ENCODE measurements around the gene SGMS1. TPM values are rescaled to one million over a fixed set of nuclear protein-coding genes. Genes with fewer than 3 reads are reported as not detected.
"Not testable (repeated sequence)": the region's sequence is repeated elsewhere in the genome, so short reads cannot be mapped to it uniquely, and the experiment has no call there.

SGMS1 gene
- total RNA-seq, 1 donor from 2014 or later: 18.6 TPM

DNA sequence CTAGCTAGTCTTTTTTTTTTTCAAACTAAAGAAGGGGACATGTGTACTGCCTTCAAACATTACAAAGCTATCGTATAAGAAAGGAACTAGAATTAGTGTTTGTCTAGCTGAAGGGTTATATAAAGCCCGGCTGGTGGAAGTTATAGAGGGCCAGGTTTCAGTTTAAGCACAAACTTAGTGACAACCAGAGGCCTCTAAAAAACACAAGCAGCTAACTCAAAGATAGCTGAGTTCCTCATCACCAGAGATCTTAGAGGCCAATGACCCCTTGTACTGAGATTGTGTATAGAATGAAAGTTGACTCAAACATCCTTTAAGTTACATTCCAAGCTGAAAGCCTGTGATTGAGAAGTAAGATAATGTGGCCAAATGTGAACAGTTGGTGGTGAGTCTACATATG, 28.1 kb upstream of the SGMS1 start:
- H3K4me3 Mint-ChIP-seq: no peak overlapping the region
- H3K36me3 Mint-ChIP-seq (ENCODE audit: low read depth): no peaks in the 10 kb centered on the region
- no peak overlapping the region for H3K27ac Mint-ChIP-seq
- DNase-seq (ENCODE audit: low spot score): no peak
- peaks cover 22% of the 10 kb centered on the region for H3K4me1 Mint-ChIP-seq (ENCODE audit: low read depth)
- H3K9me3 Mint-ChIP-seq: no peaks in the 10 kb centered on the region
- peaks cover 13% of the 10 kb centered on the region for H3K27me3 Mint-ChIP-seq (ENCODE audit: insufficient read depth)
- intact Hi-C loops (cut with micrococcal nuclease): loop anchor here (2.0 kb wide), 2 partner anchors 27 to 89 kb away; no protein-coding TSS in a partner anchor

DNA sequence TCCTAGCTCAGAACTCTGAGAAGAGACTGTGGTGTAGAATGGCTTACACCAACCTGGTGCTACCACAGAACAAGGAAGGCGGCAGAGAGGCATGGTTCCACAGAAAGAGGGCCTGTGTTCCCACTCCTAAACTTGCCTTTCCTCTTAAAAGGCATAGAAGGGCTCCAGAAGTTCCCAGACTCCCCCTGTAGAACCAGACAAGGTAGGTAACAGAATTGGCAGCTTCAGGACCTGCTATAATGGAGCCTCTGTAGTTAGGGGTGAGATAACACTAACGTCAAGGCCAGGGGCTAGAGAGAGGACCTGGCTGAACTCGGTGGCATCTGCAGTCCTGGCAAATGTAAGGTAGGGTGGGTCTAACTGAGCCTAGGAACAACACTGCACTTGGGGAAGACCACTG, 26.7 kb upstream of the SGMS1 start:
- intact Hi-C loops (cut with micrococcal nuclease): no loop called here
- Mint-ChIP-seq H3K27ac (no peak overlapping the region), H3K27me3 (ENCODE audit: insufficient read depth) (peaks cover 12% of the 10 kb centered on the region), H3K9me3 (no peaks in the 10 kb centered on the region), H3K36me3 (ENCODE audit: low read depth) (no peaks in the 10 kb centered on the region), H3K4me1 (ENCODE audit: low read depth) (peaks cover 22% of the 10 kb centered on the region), H3K4me3 (no peak overlapping the region)
- no peak for DNase-seq (ENCODE audit: low spot score)

DNA sequence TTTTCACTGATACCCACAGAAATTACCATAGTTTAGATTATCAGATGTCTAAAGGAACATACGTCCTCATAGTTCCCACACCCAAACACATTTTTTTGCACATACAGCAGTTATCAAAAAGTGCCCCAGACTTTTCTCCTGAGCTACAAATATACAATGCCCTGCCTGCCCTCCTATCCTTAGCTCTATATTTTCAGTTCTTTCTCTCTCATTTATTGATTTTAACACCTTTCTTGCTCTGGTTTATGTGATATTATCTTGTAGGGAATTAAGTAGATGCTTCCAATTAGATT, 25.1 kb upstream of the SGMS1 start:
- peaks cover 12% of the 10 kb centered on the region for H3K4me1 Mint-ChIP-seq (ENCODE audit: low read depth)
- H3K27ac Mint-ChIP-seq: no peak overlapping the region
- H3K9me3 Mint-ChIP-seq: no peaks in the 10 kb centered on the region
- H3K4me3 Mint-ChIP-seq: no peak overlapping the region
- intact Hi-C loops (cut with micrococcal nuclease): no loop called here
- H3K36me3 Mint-ChIP-seq (ENCODE audit: low read depth): no peaks in the 10 kb centered on the region
- peaks cover 7% of the 10 kb centered on the region for H3K27me3 Mint-ChIP-seq (ENCODE audit: insufficient read depth)
- no peak for DNase-seq (ENCODE audit: low spot score)

DNA sequence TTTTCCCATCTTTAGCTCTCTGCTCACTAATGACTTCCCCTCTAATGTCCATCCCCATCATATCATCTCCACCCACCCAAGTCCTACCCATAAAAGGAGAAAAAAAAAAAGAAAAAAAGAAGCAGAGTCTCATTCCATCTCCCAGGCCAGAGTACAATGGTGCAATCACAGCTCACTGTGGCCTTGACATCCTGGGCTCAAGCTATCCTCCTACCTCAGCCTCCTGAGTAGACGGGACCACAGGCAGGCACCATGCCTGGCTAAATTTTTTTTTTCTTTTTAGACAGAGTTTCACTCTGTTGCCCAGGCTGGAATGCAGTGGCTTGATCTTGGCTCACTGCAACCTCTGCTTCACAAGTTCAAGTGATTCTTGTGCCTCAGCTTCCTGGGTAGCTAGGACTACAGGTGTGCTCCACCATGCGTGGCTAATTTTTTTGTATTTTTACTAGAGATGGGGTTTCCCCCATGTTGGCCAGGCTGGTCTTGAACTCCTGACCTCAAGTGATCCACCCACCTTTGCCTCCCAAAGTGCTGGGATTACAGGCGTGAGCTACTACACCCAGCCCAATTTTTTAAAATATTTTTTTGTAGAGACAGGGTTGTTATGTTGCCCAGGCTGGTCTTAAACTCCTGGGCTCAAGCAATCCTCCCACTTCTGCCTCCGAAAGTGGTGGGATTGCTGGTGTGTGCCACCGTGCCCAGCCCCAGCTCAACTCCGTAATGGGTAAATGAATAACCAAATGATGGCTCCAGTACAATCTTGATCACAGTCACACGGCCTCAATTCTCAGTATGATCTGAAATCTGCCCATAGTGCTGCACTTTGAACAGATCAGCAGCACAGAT, 24.6 kb upstream of the SGMS1 start:
- Mint-ChIP-seq H3K27ac (no peak overlapping the region), H3K36me3 (ENCODE audit: low read depth) (no peaks in the 10 kb centered on the region), H3K4me1 (ENCODE audit: low read depth) (peaks cover 7% of the 10 kb centered on the region), H3K27me3 (ENCODE audit: insufficient read depth) (peaks cover 7% of the 10 kb centered on the region), H3K4me3 (no peak overlapping the region), H3K9me3 (no peaks in the 10 kb centered on the region)
- intact Hi-C loops (cut with micrococcal nuclease): no loop called here
- no peak for DNase-seq (ENCODE audit: low spot score)

DNA sequence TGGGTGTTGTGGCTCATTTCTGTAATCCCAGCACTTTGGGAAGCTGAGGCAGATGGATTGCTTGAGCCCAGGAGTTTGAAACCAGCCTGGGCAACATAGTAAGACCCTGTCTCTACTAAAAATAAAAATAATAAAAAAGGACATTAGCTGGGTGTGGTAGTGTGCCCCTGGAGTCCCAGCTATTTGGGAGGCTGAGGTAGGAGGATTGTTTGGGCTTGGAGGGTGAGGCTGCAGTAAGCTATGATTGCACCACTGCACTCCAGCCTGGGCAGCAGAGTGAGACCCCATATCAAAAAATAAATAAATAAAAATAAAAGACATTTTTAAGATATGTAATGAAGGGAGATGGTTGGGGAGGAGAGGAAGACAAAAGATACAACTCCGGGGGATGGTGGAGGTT, 23.6 kb upstream of the SGMS1 start:
- H3K27ac Mint-ChIP-seq; H3K4me3 Mint-ChIP-seq; H3K4me1 Mint-ChIP-seq (ENCODE audit: low read depth); intact Hi-C loops (cut with micrococcal nuclease); DNase-seq (ENCODE audit: low spot score); H3K36me3 Mint-ChIP-seq (ENCODE audit: low read depth); H3K9me3 Mint-ChIP-seq: not testable (repeated sequence)
- peaks cover 12% of the 10 kb centered on the region for H3K27me3 Mint-ChIP-seq (ENCODE audit: insufficient read depth)

DNA sequence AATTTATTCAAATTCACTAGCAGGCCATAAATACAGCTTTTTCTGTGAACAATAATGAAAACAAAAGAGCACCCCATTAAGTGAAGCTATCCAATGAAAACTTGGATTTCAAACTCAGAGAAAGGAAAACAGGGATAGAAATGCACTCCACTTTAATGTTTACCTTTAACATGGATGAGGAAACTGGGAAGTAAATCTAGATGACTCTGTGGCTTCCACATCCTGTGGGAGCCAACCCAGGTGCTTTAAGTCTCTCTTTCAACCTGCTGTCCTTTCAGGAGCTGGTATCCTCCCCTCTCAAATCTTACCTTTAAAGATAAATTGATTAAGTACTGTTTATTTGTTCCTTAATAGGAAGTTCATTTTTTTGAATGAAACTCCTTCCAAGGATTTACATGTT, 21.5 kb upstream of the SGMS1 start:
- H3K4me1 Mint-ChIP-seq (ENCODE audit: low read depth): no peaks in the 10 kb centered on the region
- no peaks in the 10 kb centered on the region for H3K9me3 Mint-ChIP-seq
- H3K36me3 Mint-ChIP-seq (ENCODE audit: low read depth): no peaks in the 10 kb centered on the region
- H3K27ac Mint-ChIP-seq: no peak overlapping the region
- no peak for DNase-seq (ENCODE audit: low spot score)
- H3K4me3 Mint-ChIP-seq: no peak overlapping the region
- intact Hi-C loops (cut with micrococcal nuclease): no loop called here
- peaks cover 17% of the 10 kb centered on the region for H3K27me3 Mint-ChIP-seq (ENCODE audit: insufficient read depth)

DNA sequence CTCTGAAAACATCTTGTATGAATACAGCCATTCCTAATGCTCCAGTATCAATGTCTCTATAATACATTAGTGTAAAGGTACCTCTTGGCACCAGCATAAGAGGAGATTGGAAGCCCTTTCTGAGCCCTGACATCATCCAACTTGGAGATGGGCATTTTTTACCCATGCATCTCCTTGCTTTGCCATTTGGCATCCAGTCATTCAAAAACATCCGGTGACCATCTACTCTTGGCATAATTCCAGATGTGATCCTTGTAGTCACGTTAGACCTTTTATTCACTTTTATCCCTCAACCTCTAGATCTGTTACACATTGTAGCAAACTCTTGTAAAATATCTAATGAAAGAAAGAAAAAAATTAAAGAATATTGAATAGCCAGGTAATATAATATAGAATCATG, 17.9 kb upstream of the SGMS1 start:
- intact Hi-C loops (cut with micrococcal nuclease): no loop called here
- Mint-ChIP-seq H3K36me3 (ENCODE audit: low read depth) (no peaks in the 10 kb centered on the region), H3K4me1 (ENCODE audit: low read depth) (peaks cover 8% of the 10 kb centered on the region), H3K9me3 (no peaks in the 10 kb centered on the region), H3K4me3 (no peak overlapping the region), H3K27me3 (ENCODE audit: insufficient read depth) (peaks cover 27% of the 10 kb centered on the region), H3K27ac (no peak overlapping the region)
- no peak for DNase-seq (ENCODE audit: low spot score)

DNA sequence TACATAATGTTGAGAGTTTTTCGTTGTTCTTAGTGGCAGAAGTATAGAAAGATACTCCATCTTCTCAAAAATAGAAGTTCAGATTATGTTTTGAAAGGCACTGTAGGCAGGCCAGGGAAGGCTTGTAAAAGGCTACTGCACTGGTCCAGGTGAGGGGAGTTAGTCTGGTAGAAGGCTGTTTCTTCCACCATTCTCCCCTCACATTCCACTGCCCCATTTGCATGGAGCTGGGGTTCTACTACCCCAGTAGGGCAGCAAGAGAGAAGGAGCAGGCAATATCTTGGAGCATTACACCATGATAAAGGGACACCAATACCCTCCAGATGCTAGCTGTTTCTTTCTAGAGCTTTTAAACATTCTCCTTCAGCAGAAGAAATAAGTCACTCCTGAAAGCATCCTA, 16.5 kb upstream of the SGMS1 start:
- no peaks in the 10 kb centered on the region for H3K9me3 Mint-ChIP-seq
- H3K36me3 Mint-ChIP-seq (ENCODE audit: low read depth): peaks cover 1% of the 10 kb centered on the region
- peaks cover 22% of the 10 kb centered on the region for H3K4me1 Mint-ChIP-seq (ENCODE audit: low read depth)
- peaks cover 29% of the 10 kb centered on the region for H3K27me3 Mint-ChIP-seq (ENCODE audit: insufficient read depth)
- intact Hi-C loops (cut with micrococcal nuclease): no loop called here
- DNase-seq (ENCODE audit: low spot score): no peak
- no peak overlapping the region for H3K4me3 Mint-ChIP-seq
- H3K27ac Mint-ChIP-seq: no peak overlapping the region

DNA sequence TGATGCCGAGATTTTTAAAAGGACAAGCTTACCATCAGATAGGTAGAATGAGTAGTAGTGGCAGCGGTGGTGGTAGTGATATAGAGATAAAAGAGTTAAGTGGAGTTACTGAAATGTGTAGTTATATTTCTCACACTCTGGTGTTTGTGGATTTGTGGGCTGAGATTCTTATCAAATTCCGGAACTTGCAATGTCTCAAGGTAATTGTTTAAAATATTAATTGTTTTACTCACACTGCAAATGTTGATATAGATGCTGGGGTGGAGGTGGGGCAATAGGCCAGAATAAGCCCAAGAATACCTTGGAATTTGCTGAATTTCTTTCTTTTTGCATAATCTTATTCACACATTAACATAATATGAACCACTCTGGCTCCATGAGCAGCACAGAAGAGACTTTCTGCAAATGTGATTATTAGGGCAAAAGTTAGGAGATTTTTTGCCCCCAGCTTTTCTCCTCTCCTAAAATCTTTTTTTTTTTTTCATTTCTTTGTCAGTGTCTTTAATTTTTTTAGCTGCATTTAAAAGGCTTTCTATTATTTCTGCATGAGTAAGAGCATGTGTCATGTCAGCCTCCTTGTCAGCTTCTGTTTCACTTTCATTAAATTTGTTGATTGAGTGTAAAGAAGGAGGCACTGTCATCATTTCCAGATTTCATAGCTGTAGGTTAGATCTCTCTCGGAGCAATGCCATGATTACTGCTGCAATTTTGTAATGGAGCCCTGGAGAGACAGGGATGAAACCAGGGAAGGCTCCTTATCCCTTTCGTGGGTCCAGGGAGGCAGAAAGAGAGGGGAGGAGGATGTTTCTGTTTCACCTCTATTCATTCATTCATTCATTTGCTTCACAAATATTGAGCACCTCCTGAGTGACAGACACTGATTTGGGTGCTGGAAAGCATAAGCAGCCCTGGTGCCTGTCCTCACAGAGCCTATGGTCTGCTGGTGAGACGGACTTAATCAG, 13.1 kb upstream of the SGMS1 start:
- Mint-ChIP-seq H3K27ac (peak overlapping the region; percentile 1), H3K4me1 (ENCODE audit: low read depth) (peaks cover 43% of the 10 kb centered on the region), H3K36me3 (ENCODE audit: low read depth) (peaks cover 2% of the 10 kb centered on the region), H3K9me3 (no peaks in the 10 kb centered on the region), H3K4me3 (peak overlapping the region; percentile 41), H3K27me3 (ENCODE audit: insufficient read depth) (peaks cover 29% of the 10 kb centered on the region)
- peak; percentile 40 for DNase-seq (ENCODE audit: low spot score)
- intact Hi-C loops (cut with micrococcal nuclease): loop anchor here (1.0 to 5.0 kb wide), 11 partner anchors 8 to 376 kb away; partner anchors contain the start of gene ASAH2B

DNA sequence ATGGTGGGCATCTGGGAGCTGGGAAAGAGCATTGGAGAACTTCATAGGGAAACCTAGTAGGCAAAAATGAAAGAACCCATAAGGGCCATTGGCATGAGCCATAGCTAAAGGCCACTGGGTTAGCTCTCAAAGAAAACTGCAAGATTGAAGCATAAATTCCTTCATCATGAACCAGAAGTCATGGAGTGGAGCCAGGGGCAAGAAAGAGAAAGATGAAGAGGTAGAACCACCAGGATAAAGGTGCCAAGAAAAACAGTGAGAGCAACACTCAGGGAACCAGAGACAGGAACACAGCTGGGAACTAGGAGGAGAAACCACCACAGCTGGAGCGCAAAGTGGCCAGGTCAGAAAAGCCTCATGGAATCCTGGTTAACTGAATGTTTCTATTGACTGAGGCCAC, 11.5 kb upstream of the SGMS1 start:
- H3K36me3 Mint-ChIP-seq (ENCODE audit: low read depth): peaks cover 2% of the 10 kb centered on the region
- H3K27me3 Mint-ChIP-seq (ENCODE audit: insufficient read depth): peaks cover 33% of the 10 kb centered on the region
- peaks cover 43% of the 10 kb centered on the region for H3K4me1 Mint-ChIP-seq (ENCODE audit: low read depth)
- no peaks in the 10 kb centered on the region for H3K9me3 Mint-ChIP-seq
- no peak overlapping the region for H3K4me3 Mint-ChIP-seq
- H3K27ac Mint-ChIP-seq: no peak overlapping the region
- intact Hi-C loops (cut with micrococcal nuclease): loop anchor here (5.0 kb wide), 1 partner anchor 102 kb away; the partner anchor contains the start of gene ASAH2B
- DNase-seq (ENCODE audit: low spot score): no peak

DNA sequence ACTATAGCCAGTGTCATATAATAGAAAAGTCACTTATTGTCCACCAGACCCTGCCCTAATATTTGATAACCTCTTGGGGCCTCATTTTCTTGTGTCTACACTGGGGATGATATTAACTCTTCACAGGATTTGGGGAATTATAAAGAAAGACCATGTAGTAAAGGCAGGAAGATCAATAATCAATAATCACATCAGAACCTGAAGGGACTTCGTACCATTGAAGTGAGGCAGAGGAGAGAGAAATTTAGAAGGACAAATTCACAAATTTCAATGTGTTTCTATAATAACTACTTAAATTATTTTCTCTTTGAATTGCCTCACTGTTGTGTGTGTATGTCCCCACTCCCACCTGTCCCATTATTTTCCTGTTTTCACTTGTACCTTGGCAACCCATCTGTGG, 10.7 kb upstream of the SGMS1 start:
- no peak overlapping the region for H3K4me3 Mint-ChIP-seq
- intact Hi-C loops (cut with micrococcal nuclease): no loop called here
- no peak for DNase-seq (ENCODE audit: low spot score)
- peaks cover 2% of the 10 kb centered on the region for H3K36me3 Mint-ChIP-seq (ENCODE audit: low read depth)
- H3K9me3 Mint-ChIP-seq: no peaks in the 10 kb centered on the region
- H3K27me3 Mint-ChIP-seq (ENCODE audit: insufficient read depth): peaks cover 27% of the 10 kb centered on the region
- peaks cover 51% of the 10 kb centered on the region for H3K4me1 Mint-ChIP-seq (ENCODE audit: low read depth)
- no peak overlapping the region for H3K27ac Mint-ChIP-seq

DNA sequence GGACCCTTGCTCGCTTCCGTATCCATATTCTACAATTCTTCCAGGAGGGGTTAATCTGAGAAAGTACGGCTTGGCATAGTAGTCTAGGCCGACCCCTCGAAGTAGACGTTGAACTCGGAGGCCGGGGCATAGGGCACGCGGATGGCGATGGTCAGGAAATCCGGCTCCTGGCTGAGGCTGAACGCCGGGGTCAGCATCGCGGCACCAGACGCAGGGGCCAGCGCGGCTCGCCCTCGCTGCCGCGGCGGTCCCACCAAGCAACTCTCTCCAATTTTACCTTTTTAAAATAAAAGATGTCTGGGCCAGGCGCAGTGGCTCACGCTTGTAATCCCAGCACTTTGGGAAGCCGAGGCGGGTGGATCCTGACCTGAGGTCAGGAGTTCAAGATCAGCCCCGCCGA, 7.3 kb upstream of the SGMS1 start:
- DNase-seq (ENCODE audit: low spot score): no peak
- H3K9me3 Mint-ChIP-seq: no peaks in the 10 kb centered on the region
- no peak overlapping the region for H3K4me3 Mint-ChIP-seq
- peaks cover 5% of the 10 kb centered on the region for H3K36me3 Mint-ChIP-seq (ENCODE audit: low read depth)
- H3K4me1 Mint-ChIP-seq (ENCODE audit: low read depth): peaks cover 44% of the 10 kb centered on the region
- intact Hi-C loops (cut with micrococcal nuclease): no loop called here
- H3K27me3 Mint-ChIP-seq (ENCODE audit: insufficient read depth): peaks cover 16% of the 10 kb centered on the region
- no peak overlapping the region for H3K27ac Mint-ChIP-seq

Data from activated T-helper 1 cell treated with anti-CD3 and anti-CD28 coated beads, Interleukin-12 subunit alpha, Interleukin-12 subunit beta, Interleukin-2, Interleukin-4 antibody, amounts not matched to agents 30 ng/mL and 10 ng/mL and 1 ng/mL, durations not matched to agents 14 hours and 24 hours and 36 hours (primary cell).